HCT116 (cell line): Measurements from ENCODE around the gene RHOU.

Experiments used
- CEBPB ChIP-seq: IDR thresholded peaks from 2 replicates; pipeline ENCODE4 v1.6.1; 2012; ENCODE audit warnings: low read depth
- CTCF ChIP-seq, 3 experiments: fragments of 200-600 bp in 1 of 3; sonication (generic) in 1 of 3; IDR thresholded peaks in 2 of 3; conservative IDR thresholded peaks in 1 of 3; 2 replicates each; pipeline ENCODE4 v1.5.1; 2012 to 2017; ENCODE audit warnings: low read depth in 2 of 3, low read length in 2 of 3, antibody characterized with exemption in 1 of 3, borderline replicate concordance in 1 of 3, control low read depth in 1 of 3, mild to moderate bottlenecking in 1 of 3, mixed read lengths in 1 of 3, mixed run types in 1 of 3, moderate library complexity in 1 of 3; ENCODE audit not compliant: insufficient read depth in 1 of 3
- ELF1 ChIP-seq: IDR thresholded peaks from 2 replicates; pipeline ENCODE4 v1.6.1; 2012; ENCODE audit warnings: low read depth, borderline replicate concordance
- EZH2 ChIP-seq: fragments of 200-600 bp; sonication (generic); IDR thresholded peaks from 2 replicates; pipeline ENCODE4 v1.6.1; 2017; ENCODE audit warnings: antibody characterized with exemption, mixed run types
- EZH2phosphoT487 ChIP-seq: fragments of 200-600 bp; IDR thresholded peaks from 2 replicates; pipeline ENCODE4 v1.6.1; 2018; ENCODE audit warnings: antibody characterized with exemption, borderline replicate concordance
- FOSL1 ChIP-seq: IDR thresholded peaks from 2 replicates; pipeline ENCODE4 v1.6.1; 2012; ENCODE audit warnings: low read depth
- MAX ChIP-seq: IDR thresholded peaks from 2 replicates; pipeline ENCODE4 v1.6.1; 2012
- POLR2A ChIP-seq: IDR thresholded peaks from 2 replicates; pipeline ENCODE4 v1.7.0; 2011; ENCODE audit warnings: borderline replicate concordance; ENCODE audit not compliant: insufficient read depth, insufficient read length; ENCODE audit errors: extremely low read depth
- POLR2AphosphoS5 ChIP-seq: IDR thresholded peaks from 2 replicates; pipeline ENCODE4 v1.6.1; 2011; ENCODE audit warnings: mild to moderate bottlenecking, low read depth, low read length, moderate library complexity
- REST ChIP-seq: IDR thresholded peaks from 2 replicates; pipeline ENCODE4 v1.6.1; 2012; ENCODE audit warnings: low read depth
- SIN3A ChIP-seq: IDR thresholded peaks from 2 replicates; pipeline ENCODE4 v1.6.1; 2012; ENCODE audit warnings: low read depth
- SRF ChIP-seq: IDR thresholded peaks from 2 replicates; pipeline ENCODE4 v1.6.1; 2012; ENCODE audit warnings: low read depth
- TCF7L2 ChIP-seq: IDR thresholded peaks from 2 replicates; pipeline ENCODE4 v1.7.0; 2011; ENCODE audit warnings: borderline replicate concordance, inconsistent platforms; ENCODE audit not compliant: insufficient read depth, insufficient read length; ENCODE audit errors: extremely low read depth
- YY1 ChIP-seq: IDR thresholded peaks from 2 replicates; pipeline ENCODE4 v1.6.1; 2011; ENCODE audit warnings: low read length, low read depth, moderate library complexity, mild to moderate bottlenecking; ENCODE audit not compliant: insufficient replicate concordance; ENCODE audit errors: extremely low read depth

- no peak for TF ChIP-seq EZH2
- TF ChIP-seq POLR2A = no peak
- TF ChIP-seq CTCF (IDR thresholded peaks at IDR 0.05 in 2 of 3, conservative IDR thresholded peaks at IDR 0.05 in 1 of 3; ENCODE audit: borderline replicate concordance in 1 of 3, insufficient read depth in 1 of 3, low read depth in 2 of 3, low read length in 2 of 3) = no peak
- TF ChIP-seq EZH2phosphoT487 = no peak
- no peak for TF ChIP-seq POLR2AphosphoS5
- TF ChIP-seq SIN3A = no peak
- no peak for TF ChIP-seq TCF7L2
- no peak for TF ChIP-seq REST
- no peak for TF ChIP-seq MAX
- TF ChIP-seq YY1 = no peak
- no peak for TF ChIP-seq SRF
- TF ChIP-seq FOSL1 = no peak
- TF ChIP-seq CEBPB = no peak
- no peak for TF ChIP-seq ELF1
Measured at GRCh38 chr1:228792601-228793000, 57.3 kb downstream of the RHOU start.
